Measurements from ENCODE around the gene LEMD2.

LEMD2 gene

GRCh38 chr6:33789550-33789895 lies 593 bp upstream of the LEMD2 start:
- peaks cover 9% of the 10 kb centered on the region for H3K4me1 ChIP-seq (ENCODE audit: control insufficient read depth, insufficient read depth, low read length)
- TF ChIP-seq ZEB2 (tag by site-specific recombination; IDR thresholded peaks at IDR 0.05) (no peak), ZNF707 (tag by site-specific recombination; IDR thresholded peaks at IDR 0.05) (no peak), ZSCAN16 (tag by site-specific recombination; IDR thresholded peaks at IDR 0.05) (no peak), SP2 (tag by site-specific recombination; IDR thresholded peaks at IDR 0.05) (no peak), ZNF426 (tag by site-specific recombination; IDR thresholded peaks at IDR 0.05) (no peak), YY1 (tag by site-specific recombination; IDR thresholded peaks at IDR 0.05) (no peak), ZNF404 (tag by site-specific recombination; IDR thresholded peaks at IDR 0.05) (no peak), INSM2 (tag by site-specific recombination; IDR thresholded peaks at IDR 0.05) (no peak), TRIM28 (IDR thresholded peaks at IDR 0.05; ENCODE audit: borderline replicate concordance, low read length) (no peak), ZNF785 (tag by site-specific recombination; IDR thresholded peaks at IDR 0.05) (no peak), ZNF658 (tag by site-specific recombination; IDR thresholded peaks at IDR 0.05) (no peak)
- TF ChIP-seq, protein P1, sequence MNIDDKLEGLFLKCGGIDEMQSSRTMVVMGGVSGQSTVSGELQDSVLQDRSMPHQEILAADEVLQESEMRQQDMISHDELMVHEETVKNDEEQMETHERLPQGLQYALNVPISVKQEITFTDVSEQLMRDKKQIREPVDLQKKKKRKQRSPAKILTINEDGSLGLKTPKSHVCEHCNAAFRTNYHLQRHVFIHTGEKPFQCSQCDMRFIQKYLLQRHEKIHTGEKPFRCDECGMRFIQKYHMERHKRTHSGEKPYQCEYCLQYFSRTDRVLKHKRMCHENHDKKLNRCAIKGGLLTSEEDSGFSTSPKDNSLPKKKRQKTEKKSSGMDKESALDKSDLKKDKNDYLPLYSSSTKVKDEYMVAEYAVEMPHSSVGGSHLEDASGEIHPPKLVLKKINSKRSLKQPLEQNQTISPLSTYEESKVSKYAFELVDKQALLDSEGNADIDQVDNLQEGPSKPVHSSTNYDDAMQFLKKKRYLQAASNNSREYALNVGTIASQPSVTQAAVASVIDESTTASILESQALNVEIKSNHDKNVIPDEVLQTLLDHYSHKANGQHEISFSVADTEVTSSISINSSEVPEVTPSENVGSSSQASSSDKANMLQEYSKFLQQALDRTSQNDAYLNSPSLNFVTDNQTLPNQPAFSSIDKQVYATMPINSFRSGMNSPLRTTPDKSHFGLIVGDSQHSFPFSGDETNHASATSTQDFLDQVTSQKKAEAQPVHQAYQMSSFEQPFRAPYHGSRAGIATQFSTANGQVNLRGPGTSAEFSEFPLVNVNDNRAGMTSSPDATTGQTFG (tag by site-specific recombination; IDR thresholded peaks at IDR 0.05; ENCODE audit: borderline replicate concordance), result no peak
- peaks cover 0 to 20% of the 10 kb centered on the region in 2 experiments; a peak in 1 of 3 replicates for H3K36me3 ChIP-seq (ENCODE audit: control insufficient read depth in 2 of 2, insufficient read depth in 1 of 2, low read length in 2 of 2)
- H3K9me3 ChIP-seq (ENCODE audit: control insufficient read depth, insufficient read depth, low read depth, low read length), result no peaks in the 10 kb centered on the region
- ChIA-PET POLR2A (interaction anchor here (1.0 to 1.9 kb wide), 4 partner anchors 12 to 78 kb away, joined by 3 to 11 read pairs (median 6); partner anchors contain the start of gene UQCC2), CTCF (interaction anchor here (0.9 to 2.4 kb wide), 3 partner anchors 11 to 266 kb away, joined by 4 to 8 read pairs (median 8); no protein-coding TSS in a partner anchor)
- H3K4me3 ChIP-seq (ENCODE audit: low read depth, low read length), result no peak overlapping the region
- no peak overlapping the region for H3K27ac ChIP-seq (ENCODE audit: extremely low read depth, low read depth, low read length)

DNA sequence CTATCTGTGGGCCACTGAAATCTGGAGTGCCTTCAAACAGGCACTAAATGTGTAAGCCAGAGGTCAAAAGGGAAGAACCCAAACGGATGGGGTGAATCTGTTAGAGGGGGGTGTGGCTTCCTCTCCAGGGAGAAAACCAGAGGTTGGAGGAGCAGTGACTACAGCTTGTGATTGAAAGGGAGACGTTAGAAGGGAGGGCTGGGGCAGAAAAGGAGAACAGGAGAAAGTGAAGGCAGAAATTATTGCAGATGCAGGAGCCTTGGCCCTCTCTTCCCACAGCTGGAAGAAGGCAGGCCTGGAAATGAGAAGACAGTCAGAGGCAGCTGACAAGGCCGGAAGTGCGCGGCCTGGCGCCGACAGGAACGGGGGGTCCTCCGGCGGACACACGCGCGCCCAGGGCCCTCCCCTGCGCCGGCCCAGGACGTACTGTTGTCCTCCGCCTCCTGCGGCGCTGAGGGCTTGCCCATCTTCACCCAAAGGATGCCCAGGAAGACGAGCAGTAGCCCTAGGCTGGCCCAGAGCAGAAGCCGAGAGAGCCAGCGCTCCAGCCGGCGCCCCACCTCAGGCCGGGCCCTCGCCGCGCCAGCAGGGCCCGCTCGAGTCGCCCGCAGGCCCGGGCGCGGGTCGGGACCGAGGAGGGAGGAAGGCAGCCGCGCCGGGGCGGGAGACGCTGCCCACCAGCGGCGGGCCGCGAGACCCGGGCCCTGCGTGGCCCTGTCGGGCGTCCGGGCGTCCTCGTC lies 806 bp downstream of the LEMD2 start:
- ChIA-PET CTCF (interaction anchor here (0.6 to 3.3 kb wide), 9 partner anchors 9 to 239 kb away, joined by 3 to 24 read pairs (median 5); no protein-coding TSS in a partner anchor), POLR2A (interaction anchor here (0.6 to 1.9 kb wide), 11 partner anchors 11 to 357 kb away, joined by 3 to 11 read pairs (median 4); partner anchors contain the start of gene UQCC2)
- peak overlapping the region; percentile 93 for H3K27ac ChIP-seq (ENCODE audit: extremely low read depth, low read depth, low read length)
- peaks cover 0 to 33% of the 10 kb centered on the region in 2 experiments; a peak in 1 of 3 replicates for H3K36me3 ChIP-seq (ENCODE audit: control insufficient read depth in 2 of 2, insufficient read depth in 1 of 2, low read length in 2 of 2)
- no peaks in the 10 kb centered on the region for H3K9me3 ChIP-seq (ENCODE audit: control insufficient read depth, insufficient read depth, low read depth, low read length)
- H3K4me3 ChIP-seq (ENCODE audit: low read depth, low read length), result peak overlapping the region; percentile 67
- peaks cover 9% of the 10 kb centered on the region for H3K4me1 ChIP-seq (ENCODE audit: control insufficient read depth, insufficient read depth, low read length)
- TF ChIP-seq ZNF423 (tag by site-specific recombination; IDR thresholded peaks at IDR 0.05), result 0 out of 2 replicates have a peak, but pooled peaks have one; percentile 46
- peak; percentile 23; the same call in 1 of the 2 replicates for TF ChIP-seq ZNF561 (tag by site-specific recombination; IDR thresholded peaks at IDR 0.05; ENCODE audit: borderline replicate concordance)
- TF ChIP-seq ZNF571 (tag by site-specific recombination; IDR thresholded peaks at IDR 0.05), result no peak
- 0 out of 2 replicates have a peak, but pooled peaks have one; percentile 37 for TF ChIP-seq ZNF501 (tag by site-specific recombination; IDR thresholded peaks at IDR 0.05)
- peak; percentile 95 for TF ChIP-seq ZBTB11 (tag by site-specific recombination; conservative IDR thresholded peaks at IDR 0.05; ENCODE audit: low read depth)
- peak; percentile 97 for TF ChIP-seq PRDM1 (tag by site-specific recombination; IDR thresholded peaks at IDR 0.05)
- TF ChIP-seq ZNF473 (tag by site-specific recombination; IDR thresholded peaks at IDR 0.05), result no peak
- peak; percentile 78 for TF ChIP-seq SP2 (tag by site-specific recombination; IDR thresholded peaks at IDR 0.05)
- TF ChIP-seq KLF8 (tag by site-specific recombination; IDR thresholded peaks at IDR 0.05), result peak; percentile 50; the same call in 1 of the 2 replicates
- peak; percentile 72 for TF ChIP-seq ZNF366 (tag by site-specific recombination; conservative IDR thresholded peaks at IDR 0.05)
- peak; percentile 69 for TF ChIP-seq SP3 (tag by site-specific recombination; IDR thresholded peaks at IDR 0.05)
- peak; percentile 48; the same call in 1 of the 2 replicates for TF ChIP-seq ZBTB10 (tag by site-specific recombination; IDR thresholded peaks at IDR 0.05)

All from HEK293 (cell line).